ENCODE results near the gene PHLDB3.

- TF ChIP-seq CTCF (IDR thresholded peaks at IDR 0.05) (no peak), POLR2A (IDR thresholded peaks at IDR 0.05) (no peak)
Measured at GRCh38 chr19:43471091-43471490, 33.5 kb downstream of the PHLDB3 start.
